Measurements from ENCODE around the gene ARL11. TPM values are rescaled to one million over a fixed set of nuclear protein-coding genes. Genes with fewer than 3 reads are reported as not detected.

The ARL11 gene
- total RNA-seq, 2 donors from 2014 or later, result 0.24 to 0.49 TPM

GRCh38 chr13:49664606-49665005 lies 36.3 kb downstream of the ARL11 start:
- no peak overlapping the region for H3K27ac ChIP-seq (ENCODE audit: low read depth, low read length)
- H3K4me3 ChIP-seq (ENCODE audit: low read length), result no peak overlapping the region
- H3K36me3 ChIP-seq (ENCODE audit: control insufficient read depth, insufficient read depth, low read length), result peaks cover 40% of the 10 kb centered on the region
- Mint-ChIP-seq H3K9me3 (peaks cover 6% of the 10 kb centered on the region), H3K27ac (peak overlapping the region; percentile 89), H3K4me1 (peaks cover 28% of the 10 kb centered on the region), H3K36me3 (ENCODE audit: low read depth) (peaks cover 59% of the 10 kb centered on the region), H3K4me3 (no peak overlapping the region), H3K27me3 (ENCODE audit: insufficient read depth) (no peaks in the 10 kb centered on the region)
- WGBS, 2 experiments (ENCODE audit: insufficient coverage in 1 of 2, insufficient read length in 1 of 2), result 17 to 29% methylated on average over 3 to 4 of the region's 4 CpGs
- H3K9me3 ChIP-seq (ENCODE audit: control insufficient read depth, low read length), result no peaks in the 10 kb centered on the region
- no peaks in the 10 kb centered on the region for H3K27me3 ChIP-seq (ENCODE audit: control insufficient read depth, insufficient read depth, low read length, poor library complexity, severe bottlenecking)
- no peak for TF ChIP-seq CTCF (conservative IDR thresholded peaks at IDR 0.05)
- peaks cover 5% of the 10 kb centered on the region for H3K4me1 ChIP-seq (ENCODE audit: control insufficient read depth, insufficient read depth, low read length)
- no peak overlapping the region for H3K9ac ChIP-seq (ENCODE audit: extremely low read depth, low read length, poor library complexity, severe bottlenecking)
- DNase-seq, result peak; percentile 70

- no peak overlapping the region for H3K9ac ChIP-seq (ENCODE audit: extremely low read depth, low read length, poor library complexity, severe bottlenecking)
- TF ChIP-seq CTCF (conservative IDR thresholded peaks at IDR 0.05), result no peak
- 87 to 94% methylated on average over 2 of the region's 2 CpGs for WGBS, 2 experiments (ENCODE audit: insufficient coverage in 1 of 2, insufficient read length in 1 of 2)
- H3K4me1 Mint-ChIP-seq, result peaks cover 36% of the 10 kb centered on the region
- H3K27ac Mint-ChIP-seq, result no peak overlapping the region
- H3K36me3 Mint-ChIP-seq (ENCODE audit: low read depth), result peaks cover 41% of the 10 kb centered on the region
- no peak overlapping the region for H3K4me3 ChIP-seq (ENCODE audit: low read length)
- H3K36me3 ChIP-seq (ENCODE audit: control insufficient read depth, insufficient read depth, low read length), result peaks cover 28% of the 10 kb centered on the region
- no peaks in the 10 kb centered on the region for H3K9me3 ChIP-seq (ENCODE audit: control insufficient read depth, low read length)
- H3K4me1 ChIP-seq (ENCODE audit: control insufficient read depth, insufficient read depth, low read length), result peaks cover 4% of the 10 kb centered on the region
- no peak for DNase-seq
- H3K9me3 Mint-ChIP-seq, result peaks cover 6% of the 10 kb centered on the region
- H3K27me3 Mint-ChIP-seq (ENCODE audit: insufficient read depth), result no peaks in the 10 kb centered on the region
- H3K27ac ChIP-seq (ENCODE audit: low read depth, low read length), result no peak overlapping the region
- H3K4me3 Mint-ChIP-seq, result no peak overlapping the region
- no peaks in the 10 kb centered on the region for H3K27me3 ChIP-seq (ENCODE audit: control insufficient read depth, insufficient read depth, low read length, poor library complexity, severe bottlenecking)
Observed at GRCh38 chr13:49667773-49668172, 39.5 kb downstream of the ARL11 start.

GRCh38 chr13:49669735-49670309 lies 41.5 kb downstream of the ARL11 start:
- H3K4me3 ChIP-seq (ENCODE audit: low read length), result no peak overlapping the region
- H3K36me3 ChIP-seq (ENCODE audit: control insufficient read depth, insufficient read depth, low read length), result peaks cover 28% of the 10 kb centered on the region
- Mint-ChIP-seq H3K4me1 (peaks cover 28% of the 10 kb centered on the region), H3K9me3 (peaks cover 6% of the 10 kb centered on the region), H3K27ac (peak overlapping the region; percentile 72), H3K4me3 (no peak overlapping the region), H3K27me3 (ENCODE audit: insufficient read depth) (no peaks in the 10 kb centered on the region), H3K36me3 (ENCODE audit: low read depth) (peaks cover 35% of the 10 kb centered on the region)
- no peaks in the 10 kb centered on the region for H3K9me3 ChIP-seq (ENCODE audit: control insufficient read depth, low read length)
- peak; percentile 83 for DNase-seq
- no peak overlapping the region for H3K9ac ChIP-seq (ENCODE audit: extremely low read depth, low read length, poor library complexity, severe bottlenecking)
- peaks cover 4% of the 10 kb centered on the region for H3K4me1 ChIP-seq (ENCODE audit: control insufficient read depth, insufficient read depth, low read length)
- TF ChIP-seq CTCF (conservative IDR thresholded peaks at IDR 0.05), result peak; percentile 87
- H3K27me3 ChIP-seq (ENCODE audit: control insufficient read depth, insufficient read depth, low read length, poor library complexity, severe bottlenecking), result no peaks in the 10 kb centered on the region
- no peak overlapping the region for H3K27ac ChIP-seq (ENCODE audit: low read depth, low read length)
- WGBS, 2 experiments (ENCODE audit: insufficient coverage in 1 of 2, insufficient read length in 1 of 2), result 54 to 75% methylated on average over 4 to 5 of the region's 5 CpGs
